SIG-M5 treated with dmso at 0.1 percent for 504 hours (cell line): ENCODE results near the gene OR13F1.
"Not testable (repeated sequence)": the region's sequence is repeated elsewhere in the genome, so short reads cannot be mapped to it uniquely, and the experiment has no call there.

Experiments
- DNase-seq: peaks from one replicate; lab custom pipeline; 2025; ENCODE audit not compliant: unreplicated experiment; lab: John Stamatoyannopoulos, UW

Gene OR13F1

GRCh38 chr9:104503963-104504362 lies at the start of gene OR13F1:
Gene OR13F1, plus strand, starts transcription at chr9:104504263. Its CDS starts 0 bp downstream, at chr9:104504263.
- no peak for DNase-seq

- no peak for DNase-seq
These were observed 47.2 kb upstream of the OR13F1 start for GRCh38 chr9:104456831-104457230.

GRCh38 chr9:104463864-104464263 lies 40.2 kb upstream of the OR13F1 start:
- DNase-seq: no peak

- DNase-seq: no peak
These were observed 35.8 kb upstream of the OR13F1 start for GRCh38 chr9:104468261-104468660.

GRCh38 chr9:104482921-104483570 lies 21.0 kb upstream of the OR13F1 start:
- DNase-seq: no peak

- DNase-seq: no peak
These were observed 19.0 kb upstream of the OR13F1 start for GRCh38 chr9:104485014-104485413.

- DNase-seq: peak; percentile 10
These were observed 9.3 kb upstream of the OR13F1 start for GRCh38 chr9:104494808-104495207.

GRCh38 chr9:104503440-104503839 lies 623 bp upstream of the OR13F1 start:
- no peak for DNase-seq

GRCh38 chr9:104506565-104506964 lies 2.5 kb downstream of the OR13F1 start:
- DNase-seq: no peak

- no peak for DNase-seq
These were observed 10.8 kb downstream of the OR13F1 start for GRCh38 chr9:104514901-104515300.

GRCh38 chr9:104520241-104520640 lies 16.2 kb downstream of the OR13F1 start:
- DNase-seq: not testable (repeated sequence)

GRCh38 chr9:104527109-104527508 lies 23.0 kb downstream of the OR13F1 start, which contains the start of gene OR13C4:
Gene OR13C4, minus strand, starts transcription at chr9:104527209. Its CDS starts 0 bp downstream, at chr9:104527209.
- no peak for DNase-seq

GRCh38 chr9:104536756-104537155 lies 32.7 kb downstream of the OR13F1 start, which contains the start of gene OR13C3:
Gene OR13C3, minus strand, starts transcription at chr9:104536856. Its CDS starts 133 bp downstream, at chr9:104536723.
- DNase-seq: no peak

GRCh38 chr9:104539275-104539674 lies 35.2 kb downstream of the OR13F1 start:
- DNase-seq: no peak

- DNase-seq: no peak
These were observed 40.6 kb downstream of the OR13F1 start for GRCh38 chr9:104544644-104545043.

GRCh38 chr9:104553261-104553660 lies 49.2 kb downstream of the OR13F1 start:
- no peak for DNase-seq
